Neural progenitor cell (in vitro differentiated cells): ENCODE results near the gene TMEM14A. TPM values are rescaled to one million over a fixed set of nuclear protein-coding genes. Genes with fewer than 3 reads are reported as not detected.
A peak's percentile ranks its signal among the peaks of the same experiment; 100 is the strongest.

ENCODE experiments used
- DNase-seq: peaks from one replicate; pipeline ENCODE4 v3.0.0-alpha.2; 2016; ENCODE audit warnings: low spot score
- H2AFZ ChIP-seq: fragments of 200-600 bp; sonication (generic); replicated peaks from 2 replicates; pipeline ENCODE4 v1.6.1; 2016; ENCODE audit warnings: antibody characterized with exemption
- H3F3A ChIP-seq: fragments of 200-600 bp; sonication (generic); 2 replicates; pipeline ENCODE4 v1.6.1; 2016; ENCODE audit warnings: antibody characterized with exemption, low read depth
- H3K27ac ChIP-seq: fragments of 200-600 bp; sonication (generic); 2 replicates; pipeline ENCODE4 v1.5.1; 2016; ENCODE audit warnings: mild to moderate bottlenecking
- H3K27me3 ChIP-seq: fragments of 200-600 bp; sonication (generic); 2 replicates; pipeline ENCODE4 v1.6.1; 2016; ENCODE audit warnings: mild to moderate bottlenecking, moderate library complexity
- H3K36me3 ChIP-seq: fragments of 200-600 bp; sonication (generic); 2 replicates; pipeline ENCODE4 v1.5.1; 2016
- H3K4me1 ChIP-seq: fragments of 200-600 bp; sonication (generic); 2 replicates; pipeline ENCODE4 v1.6.1; 2016; ENCODE audit warnings: mixed run types
- H3K4me2 ChIP-seq: fragments of 200-600 bp; sonication (generic); 2 replicates; pipeline ENCODE4 v1.6.1; 2016
- H3K4me3 ChIP-seq: fragments of 200-600 bp; sonication (generic); 2 replicates; pipeline ENCODE4 v1.5.1; 2016
- H3K79me2 ChIP-seq: fragments of 200-600 bp; sonication (generic); 2 replicates; pipeline ENCODE4 v1.6.1; 2016; ENCODE audit warnings: low read depth
- H3K9ac ChIP-seq: fragments of 200-600 bp; sonication (generic); 2 replicates; pipeline ENCODE4 v1.6.1; 2016
- H3K9me3 ChIP-seq: fragments of 200-600 bp; sonication (generic); 2 replicates; pipeline ENCODE4 v1.5.1; 2016; ENCODE audit warnings: low read depth
- H4K20me1 ChIP-seq: fragments of 200-600 bp; sonication (generic); 2 replicates; pipeline ENCODE4 v1.6.1; 2016; ENCODE audit warnings: low read depth
- H3K27ac Mint-ChIP-seq: 3 replicates; pipeline ENCODE4 v1.8.0; 2021; ENCODE audit warnings: mixed read lengths
- H3K27me3 Mint-ChIP-seq: 2 replicates; pipeline ENCODE4 v1.8.0; 2022; ENCODE audit warnings: low read depth, mild to moderate bottlenecking, inconsistent platforms, moderate library complexity, mixed read lengths; ENCODE audit not compliant: insufficient read depth
- H3K36me3 Mint-ChIP-seq: 3 replicates; pipeline ENCODE4 v1.8.0; 2021; ENCODE audit warnings: mixed read lengths
- H3K4me1 Mint-ChIP-seq: 3 replicates; pipeline ENCODE4 v1.8.0; 2021; ENCODE audit warnings: mixed read lengths
- H3K4me3 Mint-ChIP-seq: 3 replicates; pipeline ENCODE4 v1.8.0; 2021; ENCODE audit warnings: mild to moderate bottlenecking, moderate library complexity, mixed read lengths
- H3K9me3 Mint-ChIP-seq: 3 replicates; pipeline ENCODE4 v1.8.0; 2020; ENCODE audit warnings: mixed read lengths
- CTCF ChIP-seq: fragments of 200-600 bp; sonication (generic); IDR thresholded peaks from 2 replicates; pipeline ENCODE4 v1.5.1; 2017; ENCODE audit warnings: antibody characterized with exemption, mild to moderate bottlenecking
- EZH2 ChIP-seq: fragments of 200-600 bp; sonication (generic); IDR thresholded peaks from 2 replicates; pipeline ENCODE4 v1.6.1; 2017; ENCODE audit warnings: antibody characterized with exemption, mild to moderate bottlenecking, moderate library complexity
- EZH2phosphoT487 ChIP-seq: fragments of 200-600 bp; sonication (generic); IDR thresholded peaks from 2 replicates; pipeline ENCODE4 v1.6.1; 2017; ENCODE audit warnings: antibody characterized with exemption
- total RNA-seq: library from RNA; depleted of rRNA; stranded (reverse); fragments of >200 nt; gene quantifications from 2 replicates; pipeline ENCODE4 v1.2.3, GENCODE V29; 2015; ENCODE audit warnings: low replicate concordance

TMEM14A gene
- total RNA-seq, 1 donor from 2014 or later: 33.7 TPM

DNA sequence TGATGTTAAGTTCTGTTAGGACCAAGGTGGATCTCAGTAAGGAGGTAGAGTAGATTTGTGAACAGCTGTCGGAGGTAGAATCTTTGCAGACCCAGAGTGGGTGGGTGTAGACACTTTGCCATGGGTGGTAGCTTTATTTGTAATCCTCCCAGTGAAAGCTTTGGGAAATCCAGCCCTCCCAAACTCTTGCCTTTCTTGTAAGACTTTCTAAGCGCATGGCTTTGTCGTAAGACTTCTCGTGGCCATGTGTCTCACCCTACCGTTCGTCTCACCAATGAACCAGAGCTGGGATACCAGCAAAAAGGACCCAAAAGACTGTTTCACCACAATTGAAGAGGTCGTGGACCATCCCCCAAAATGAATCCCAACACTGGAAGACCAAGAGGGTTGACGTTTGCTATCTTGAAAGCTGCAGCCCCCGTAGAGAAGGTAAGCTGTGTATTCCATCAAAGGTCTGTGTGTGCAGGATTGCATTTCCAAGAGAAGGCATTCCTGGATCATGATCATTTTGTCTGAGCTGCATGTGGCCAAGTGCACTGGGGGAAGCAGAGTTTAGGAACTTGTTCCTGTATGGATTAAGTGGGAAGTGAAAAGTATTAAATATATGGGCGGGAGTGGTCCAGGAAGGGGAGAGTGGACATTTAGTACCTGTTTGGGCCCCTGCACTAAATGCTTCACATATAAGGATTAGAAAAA, 5.8 kb upstream of the TMEM14A start:
- H2AFZ ChIP-seq: peak overlapping the region; percentile 78
- no peak overlapping the region for H3K27ac ChIP-seq
- H4K20me1 ChIP-seq: no peaks in the 10 kb centered on the region
- peaks cover 9% of the 10 kb centered on the region for H3K4me1 Mint-ChIP-seq
- peaks cover 23% of the 10 kb centered on the region for H3K4me1 ChIP-seq
- no peaks in the 10 kb centered on the region for H3K9me3 Mint-ChIP-seq
- no peaks in the 10 kb centered on the region for H3K36me3 ChIP-seq
- H3K9ac ChIP-seq: peak overlapping the region; percentile 14
- H3K4me3 Mint-ChIP-seq: no peak overlapping the region
- H3K27me3 ChIP-seq: no peaks in the 10 kb centered on the region
- H3K27me3 Mint-ChIP-seq: peaks cover 2% of the 10 kb centered on the region
- peak overlapping the region; percentile 60 for H3K4me3 ChIP-seq
- H3K27ac Mint-ChIP-seq: no peak overlapping the region
- peaks cover 3% of the 10 kb centered on the region for H3F3A ChIP-seq
- H3K9me3 ChIP-seq: no peaks in the 10 kb centered on the region
- H3K4me2 ChIP-seq: peak overlapping the region; percentile 89
- no peak for DNase-seq
- peaks cover 12% of the 10 kb centered on the region for H3K36me3 Mint-ChIP-seq
- peaks cover 17% of the 10 kb centered on the region for H3K79me2 ChIP-seq
- TF ChIP-seq EZH2: no peak
- TF ChIP-seq CTCF: no peak
- no peak for TF ChIP-seq EZH2phosphoT487

GRCh38 chr6:52666071-52666470, 4.8 kb upstream of the TMEM14A start:
- Mint-ChIP-seq H3K36me3 (peaks cover 12% of the 10 kb centered on the region), H3K4me3 (no peak overlapping the region), H3K9me3 (no peaks in the 10 kb centered on the region), H3K27ac (no peak overlapping the region), H3K4me1 (peaks cover 10% of the 10 kb centered on the region), H3K27me3 (peaks cover 2% of the 10 kb centered on the region)
- no peaks in the 10 kb centered on the region for H3K9me3 ChIP-seq
- TF ChIP-seq EZH2: no peak
- TF ChIP-seq CTCF: no peak
- TF ChIP-seq EZH2phosphoT487: no peak
- H3K4me1 ChIP-seq: peaks cover 27% of the 10 kb centered on the region
- no peaks in the 10 kb centered on the region for H3K27me3 ChIP-seq
- no peak overlapping the region for H2AFZ ChIP-seq
- H4K20me1 ChIP-seq: no peaks in the 10 kb centered on the region
- no peak overlapping the region for H3K9ac ChIP-seq
- peak overlapping the region; percentile 60 for H3K4me3 ChIP-seq
- H3K79me2 ChIP-seq: peaks cover 17% of the 10 kb centered on the region
- DNase-seq: no peak
- no peaks in the 10 kb centered on the region for H3K36me3 ChIP-seq
- peak overlapping the region; percentile 89 for H3K4me2 ChIP-seq
- H3F3A ChIP-seq: peaks cover 10% of the 10 kb centered on the region
- H3K27ac ChIP-seq: no peak overlapping the region

DNA sequence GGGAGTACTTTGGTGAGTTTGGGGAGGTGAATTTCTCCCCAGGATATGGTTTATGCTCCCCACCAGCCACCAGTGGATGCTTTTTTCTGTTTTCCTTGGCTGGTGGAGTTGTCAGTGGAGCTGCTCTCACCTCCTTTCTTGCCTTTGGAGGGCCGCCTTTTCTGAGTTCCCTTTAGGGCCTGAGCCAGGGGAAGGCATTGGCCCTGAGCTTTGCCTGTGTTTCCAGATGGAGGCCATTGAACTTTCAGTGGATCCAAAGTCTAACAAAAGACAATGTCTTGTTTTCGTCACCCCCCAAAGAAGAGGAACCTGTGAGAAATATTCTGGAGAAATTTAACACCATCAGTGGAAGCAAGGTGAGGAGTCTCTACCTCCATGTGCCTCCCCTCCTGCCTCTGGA, 4.4 kb upstream of the TMEM14A start:
- peak overlapping the region; percentile 89 for H3K4me2 ChIP-seq
- no peaks in the 10 kb centered on the region for H4K20me1 ChIP-seq
- no peaks in the 10 kb centered on the region for H3K9me3 ChIP-seq
- no peak overlapping the region for H3K27ac Mint-ChIP-seq
- no peak overlapping the region for H3K9ac ChIP-seq
- H3K36me3 Mint-ChIP-seq: peaks cover 12% of the 10 kb centered on the region
- H3K4me3 Mint-ChIP-seq: peak overlapping the region; percentile 12
- H3K36me3 ChIP-seq: no peaks in the 10 kb centered on the region
- H3K27me3 ChIP-seq: peaks cover 3% of the 10 kb centered on the region
- no peak overlapping the region for H3K27ac ChIP-seq
- H2AFZ ChIP-seq: no peak overlapping the region
- H3K27me3 Mint-ChIP-seq: peaks cover 2% of the 10 kb centered on the region
- H3K9me3 Mint-ChIP-seq: no peaks in the 10 kb centered on the region
- peaks cover 21% of the 10 kb centered on the region for H3K79me2 ChIP-seq
- peaks cover 13% of the 10 kb centered on the region for H3K4me1 Mint-ChIP-seq
- no peak for TF ChIP-seq EZH2
- peak overlapping the region; percentile 60 for H3K4me3 ChIP-seq
- H3F3A ChIP-seq: peaks cover 10% of the 10 kb centered on the region
- peaks cover 29% of the 10 kb centered on the region for H3K4me1 ChIP-seq
- no peak for DNase-seq

DNA sequence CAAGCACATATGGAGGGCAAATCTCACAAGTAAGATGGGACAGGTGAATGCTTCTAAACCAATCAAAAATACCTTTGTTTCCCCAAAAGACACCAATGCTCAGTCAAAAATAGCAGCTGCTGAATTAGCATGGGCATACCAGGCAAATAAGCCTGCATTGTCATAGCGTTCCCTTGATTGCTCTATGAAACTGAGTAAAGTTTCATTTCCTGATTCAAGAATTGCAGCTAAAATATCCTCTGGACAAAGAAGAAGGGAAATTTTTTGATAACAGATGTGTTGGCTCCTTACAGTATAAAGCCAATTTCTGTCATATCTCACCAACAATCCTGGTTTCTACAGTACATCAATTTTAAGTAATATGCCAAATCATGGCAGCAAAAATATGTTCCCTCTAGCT, 3.3 kb upstream of the TMEM14A start:
- Histone ChIP-seq H3K4me2 (no peak overlapping the region), H3K9me3 (no peaks in the 10 kb centered on the region), H3K4me3 (no peak overlapping the region), H2AFZ (no peak overlapping the region), H3K27me3 (peaks cover 10% of the 10 kb centered on the region), H3K27ac (no peak overlapping the region), H3K4me1 (peaks cover 34% of the 10 kb centered on the region), H3K9ac (no peak overlapping the region), H3K36me3 (no peaks in the 10 kb centered on the region), H3K79me2 (peaks cover 26% of the 10 kb centered on the region), H3F3A (peaks cover 10% of the 10 kb centered on the region), H4K20me1 (no peaks in the 10 kb centered on the region)
- Mint-ChIP-seq H3K27me3 (no peaks in the 10 kb centered on the region), H3K4me1 (peaks cover 17% of the 10 kb centered on the region), H3K36me3 (peaks cover 12% of the 10 kb centered on the region), H3K4me3 (no peak overlapping the region), H3K27ac (no peak overlapping the region), H3K9me3 (no peaks in the 10 kb centered on the region)
- no peak for DNase-seq
- TF ChIP-seq EZH2phosphoT487: no peak
- no peak for TF ChIP-seq CTCF
- TF ChIP-seq EZH2: no peak
